Measurements from ENCODE around the gene MTMR6. TPM values are rescaled to one million over a fixed set of nuclear protein-coding genes. Genes with fewer than 3 reads are reported as not detected.

The MTMR6 gene
- polyA plus RNA-seq, 1 experiment, result 10.5 TPM

DNA sequence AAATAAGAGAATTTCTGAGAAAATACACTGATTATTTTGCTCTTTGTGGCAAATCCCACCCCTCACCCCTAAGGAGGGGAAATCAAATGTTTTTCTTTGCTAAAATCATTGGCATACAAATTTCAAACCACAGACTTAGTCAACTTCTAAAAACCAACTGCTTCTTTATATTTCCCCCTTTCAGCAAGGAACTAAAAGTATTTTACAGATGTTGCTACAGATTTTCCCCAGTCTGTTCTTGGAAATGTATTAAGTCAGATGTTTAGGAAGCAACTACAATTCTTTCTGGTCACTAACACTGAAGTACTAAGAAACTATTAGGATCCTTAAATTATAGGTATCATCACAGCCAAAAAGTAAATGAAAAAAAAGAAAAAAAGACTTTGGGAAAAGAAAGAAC is 6.9 kb downstream of the MTMR6 start:
- H3K4me3 ChIP-seq (ENCODE audit: low read depth, low read length), result no peak overlapping the region
- POLR2A ChIA-PET, result no interaction called here
- CTCF ChIA-PET, result no interaction called here
- H3K27me3 ChIP-seq (ENCODE audit: control insufficient read depth, insufficient read depth, low read length), result no peaks in the 10 kb centered on the region
- no peaks in the 10 kb centered on the region for H3K36me3 ChIP-seq (ENCODE audit: control insufficient read depth, insufficient read depth, low read length)
- TF ChIP-seq, protein P1, sequence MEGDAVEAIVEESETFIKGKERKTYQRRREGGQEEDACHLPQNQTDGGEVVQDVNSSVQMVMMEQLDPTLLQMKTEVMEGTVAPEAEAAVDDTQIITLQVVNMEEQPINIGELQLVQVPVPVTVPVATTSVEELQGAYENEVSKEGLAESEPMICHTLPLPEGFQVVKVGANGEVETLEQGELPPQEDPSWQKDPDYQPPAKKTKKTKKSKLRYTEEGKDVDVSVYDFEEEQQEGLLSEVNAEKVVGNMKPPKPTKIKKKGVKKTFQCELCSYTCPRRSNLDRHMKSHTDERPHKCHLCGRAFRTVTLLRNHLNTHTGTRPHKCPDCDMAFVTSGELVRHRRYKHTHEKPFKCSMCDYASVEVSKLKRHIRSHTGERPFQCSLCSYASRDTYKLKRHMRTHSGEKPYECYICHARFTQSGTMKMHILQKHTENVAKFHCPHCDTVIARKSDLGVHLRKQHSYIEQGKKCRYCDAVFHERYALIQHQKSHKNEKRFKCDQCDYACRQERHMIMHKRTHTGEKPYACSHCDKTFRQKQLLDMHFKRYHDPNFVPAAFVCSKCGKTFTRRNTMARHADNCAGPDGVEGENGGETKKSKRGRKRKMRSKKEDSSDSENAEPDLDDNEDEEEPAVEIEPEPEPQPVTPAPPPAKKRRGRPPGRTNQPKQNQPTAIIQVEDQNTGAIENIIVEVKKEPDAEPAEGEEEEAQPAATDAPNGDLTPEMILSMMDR (IDR thresholded peaks at IDR 0.05; ENCODE audit: insufficient read depth, low read depth, low read length), result no peak
- DNase-seq (ENCODE audit: low read depth), result no peak

DNA sequence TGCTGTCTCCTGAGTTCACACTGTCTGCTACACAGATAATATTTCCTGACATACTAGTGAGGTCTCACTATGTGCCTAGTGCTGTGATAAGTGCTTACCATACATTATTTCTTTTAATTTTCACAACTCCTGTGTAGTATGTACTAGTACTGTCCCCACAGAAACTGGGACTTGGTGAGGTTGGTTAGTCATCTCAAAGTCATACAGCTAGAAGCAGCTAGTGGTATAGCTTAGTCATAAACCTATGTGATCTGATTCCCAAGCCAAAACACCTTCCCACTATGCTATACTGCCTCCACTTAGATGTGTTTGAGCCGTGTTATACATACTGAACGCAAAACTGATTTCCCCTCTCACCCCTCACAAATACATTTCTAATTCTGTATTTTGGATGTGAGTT is 10.5 kb downstream of the MTMR6 start:
- no peak overlapping the region for H3K4me3 ChIP-seq (ENCODE audit: low read depth, low read length)
- H3K36me3 ChIP-seq (ENCODE audit: control insufficient read depth, insufficient read depth, low read length), result no peaks in the 10 kb centered on the region
- DNase-seq (ENCODE audit: low read depth), result no peak
- ChIA-PET CTCF (interaction anchor here (1.0 to 3.3 kb wide), 4 partner anchors 7 to 43 kb away, joined by 4 to 20 read pairs (median 4); partner anchors contain the start of gene MTMR6), POLR2A (no interaction called here)
- TF ChIP-seq, protein P1 (IDR thresholded peaks at IDR 0.05; ENCODE audit: insufficient read depth, low read depth, low read length), result no peak
- no peaks in the 10 kb centered on the region for H3K27me3 ChIP-seq (ENCODE audit: control insufficient read depth, insufficient read depth, low read length)

DNA sequence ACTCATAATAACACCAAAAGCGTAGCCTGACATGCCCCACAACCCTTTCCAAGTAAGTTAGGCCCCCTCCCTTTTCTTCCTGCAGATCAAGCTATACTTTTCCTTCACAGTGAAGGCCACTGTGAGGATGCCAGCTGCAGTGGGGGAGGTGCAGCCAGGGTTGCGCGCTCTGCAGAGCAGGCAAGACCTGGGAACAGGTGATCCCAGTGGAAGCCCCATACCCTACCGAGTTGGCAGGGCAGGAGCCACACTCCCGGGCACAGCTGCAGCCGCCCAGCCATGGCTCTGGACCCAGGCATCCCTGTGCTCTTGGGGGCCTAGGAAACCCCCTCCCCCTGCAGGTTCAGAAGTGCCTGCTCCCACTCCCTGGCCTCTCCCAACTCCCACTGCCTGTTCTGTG is 18.7 kb downstream of the MTMR6 start:
- H3K27me3 ChIP-seq (ENCODE audit: control insufficient read depth, insufficient read depth, low read length), result no peaks in the 10 kb centered on the region
- H3K36me3 ChIP-seq (ENCODE audit: control insufficient read depth, insufficient read depth, low read length), result peaks cover 3% of the 10 kb centered on the region
- TF ChIP-seq, protein P1 (IDR thresholded peaks at IDR 0.05; ENCODE audit: insufficient read depth, low read depth, low read length), result no peak
- DNase-seq (ENCODE audit: low read depth), result no peak
- POLR2A ChIA-PET, result no interaction called here
- CTCF ChIA-PET, result interaction anchor here (1.3 to 1.8 kb wide), 2 partner anchors 18 to 35 kb away, joined by 3 to 5 read pairs; no protein-coding TSS in a partner anchor
- H3K4me3 ChIP-seq (ENCODE audit: low read depth, low read length), result no peak overlapping the region

DNA sequence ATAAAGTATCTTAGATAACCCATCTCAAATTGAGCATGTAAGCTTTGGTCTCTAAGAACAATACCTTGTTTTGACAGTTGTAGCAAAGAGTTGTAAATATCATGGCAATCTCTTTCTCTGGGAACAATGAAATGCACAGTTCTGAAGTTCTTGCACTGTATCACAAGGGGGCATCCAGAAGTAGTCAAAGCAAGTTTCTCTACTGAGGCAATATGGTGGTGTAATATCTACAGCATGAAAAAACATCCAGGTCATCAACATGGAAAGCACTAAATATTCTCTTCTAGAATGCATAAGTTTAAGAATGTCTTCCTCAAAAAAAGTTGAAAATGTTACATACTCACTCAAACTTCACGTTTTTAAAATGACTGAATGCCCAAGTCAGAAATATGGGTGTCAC is 19.6 kb downstream of the MTMR6 start:
- CTCF ChIA-PET, result interaction anchor here (1.3 kb wide), 1 partner anchor 19 kb away, joined by 3 read pairs; no protein-coding TSS in a partner anchor
- peaks cover 3% of the 10 kb centered on the region for H3K36me3 ChIP-seq (ENCODE audit: control insufficient read depth, insufficient read depth, low read length)
- H3K27me3 ChIP-seq (ENCODE audit: control insufficient read depth, insufficient read depth, low read length), result no peaks in the 10 kb centered on the region
- no peak for DNase-seq (ENCODE audit: low read depth)
- H3K4me3 ChIP-seq (ENCODE audit: low read depth, low read length), result no peak overlapping the region
- POLR2A ChIA-PET, result no interaction called here
- TF ChIP-seq, protein P1 (IDR thresholded peaks at IDR 0.05; ENCODE audit: insufficient read depth, low read depth, low read length), result peak; percentile 32; the same call in 1 of the 2 replicates

DNA sequence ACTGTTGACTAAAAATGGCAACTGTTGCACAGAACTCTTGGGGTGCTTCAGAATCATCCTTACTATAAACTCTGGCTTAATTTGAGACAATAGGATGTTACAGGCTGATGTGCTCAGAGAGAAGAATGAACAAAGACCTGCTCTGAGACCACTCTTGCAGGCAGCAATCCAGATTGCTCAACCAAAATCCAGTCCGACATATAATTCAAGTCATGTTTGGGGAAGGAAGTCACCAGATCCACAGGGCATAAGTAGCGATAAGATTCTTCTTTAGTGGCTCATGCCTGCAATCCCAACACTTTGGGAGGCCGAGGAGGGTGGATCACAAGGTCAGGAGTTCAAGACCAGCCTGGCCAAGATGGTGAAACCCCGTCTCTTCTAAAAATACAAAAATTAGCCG is 20.6 kb downstream of the MTMR6 start:
- peaks cover 5% of the 10 kb centered on the region for H3K36me3 ChIP-seq (ENCODE audit: control insufficient read depth, insufficient read depth, low read length)
- CTCF ChIA-PET, result no interaction called here
- POLR2A ChIA-PET, result no interaction called here

More for the DNA sequence above, 20.6 kb downstream of the MTMR6 start:
- Histone ChIP-seq H3K4me3 (ENCODE audit: low read depth, low read length) (no peak overlapping the region), H3K27me3 (ENCODE audit: control insufficient read depth, insufficient read depth, low read length) (no peaks in the 10 kb centered on the region)
- DNase-seq (ENCODE audit: low read depth), result no peak
- TF ChIP-seq, protein P1 (IDR thresholded peaks at IDR 0.05; ENCODE audit: insufficient read depth, low read depth, low read length), result no peak
